ENCODE measurements around the gene HIPK3.
"Not testable (repeated sequence)": the region's sequence is repeated elsewhere in the genome, so short reads cannot be mapped to it uniquely, and the experiment has no call there.

DNA sequence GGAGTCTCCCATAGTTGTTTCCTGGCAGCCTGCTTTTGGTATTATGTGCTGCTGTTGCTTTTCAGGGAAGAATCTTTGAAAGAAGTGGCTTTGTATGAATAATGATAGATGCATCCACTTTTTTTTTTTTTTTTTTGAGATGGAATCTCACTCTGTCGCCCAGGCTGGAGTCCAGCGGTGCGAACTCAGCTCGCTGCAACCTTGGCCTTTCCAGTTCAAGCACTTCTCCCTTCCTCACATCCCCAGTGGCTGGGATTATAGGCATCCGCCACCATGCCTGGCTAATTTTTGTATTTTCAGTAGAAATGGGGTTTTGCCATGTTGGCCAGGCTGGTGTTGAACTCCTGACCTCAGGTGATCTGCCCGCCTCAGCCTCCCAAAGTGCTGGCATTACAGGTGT, 49.6 kb downstream of the HIPK3 start:
- TF ChIP-seq, protein P1, sequence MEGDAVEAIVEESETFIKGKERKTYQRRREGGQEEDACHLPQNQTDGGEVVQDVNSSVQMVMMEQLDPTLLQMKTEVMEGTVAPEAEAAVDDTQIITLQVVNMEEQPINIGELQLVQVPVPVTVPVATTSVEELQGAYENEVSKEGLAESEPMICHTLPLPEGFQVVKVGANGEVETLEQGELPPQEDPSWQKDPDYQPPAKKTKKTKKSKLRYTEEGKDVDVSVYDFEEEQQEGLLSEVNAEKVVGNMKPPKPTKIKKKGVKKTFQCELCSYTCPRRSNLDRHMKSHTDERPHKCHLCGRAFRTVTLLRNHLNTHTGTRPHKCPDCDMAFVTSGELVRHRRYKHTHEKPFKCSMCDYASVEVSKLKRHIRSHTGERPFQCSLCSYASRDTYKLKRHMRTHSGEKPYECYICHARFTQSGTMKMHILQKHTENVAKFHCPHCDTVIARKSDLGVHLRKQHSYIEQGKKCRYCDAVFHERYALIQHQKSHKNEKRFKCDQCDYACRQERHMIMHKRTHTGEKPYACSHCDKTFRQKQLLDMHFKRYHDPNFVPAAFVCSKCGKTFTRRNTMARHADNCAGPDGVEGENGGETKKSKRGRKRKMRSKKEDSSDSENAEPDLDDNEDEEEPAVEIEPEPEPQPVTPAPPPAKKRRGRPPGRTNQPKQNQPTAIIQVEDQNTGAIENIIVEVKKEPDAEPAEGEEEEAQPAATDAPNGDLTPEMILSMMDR (IDR thresholded peaks at IDR 0.05; ENCODE audit: insufficient read depth, low read depth, low read length), result not testable (repeated sequence)
- TF ChIP-seq EZH2 (IDR thresholded peaks at IDR 0.05; ENCODE audit: insufficient read depth, low read length), result not testable (repeated sequence)
